Kidney tubule cell (primary cell): ENCODE data around the gene NR4A1.

Experiments
- DNase-seq: peaks from one replicate; pipeline ENCODE4 v3.0.0-alpha.2; 2018; ENCODE audit warnings: low spot score

NR4A1 gene

GRCh38 chr12:52050758-52051541 is at the start of gene NR4A1:
Gene NR4A1 (plus strand): TSS chr12:52051442. CDS start chr12:52054329, 2,887 bp downstream.
- DNase-seq: peak; percentile 89

GRCh38 chr12:52003016-52003550 is 48.2 kb upstream of the NR4A1 start:
- DNase-seq: no peak

GRCh38 chr12:52003591-52003990 is 47.7 kb upstream of the NR4A1 start:
- DNase-seq: no peak

GRCh38 chr12:52004042-52004648 is 47.1 kb upstream of the NR4A1 start:
- DNase-seq: peak; percentile 74

- no peak for DNase-seq
These were observed 45.9 kb upstream of the NR4A1 start for GRCh38 chr12:52005218-52005902.

GRCh38 chr12:52005903-52006703 is 45.1 kb upstream of the NR4A1 start:
- no peak for DNase-seq

GRCh38 chr12:52006726-52007157 is 44.5 kb upstream of the NR4A1 start, which contains the start of gene TAMALIN:
Gene TAMALIN (plus strand): TSS chr12:52006946. CDS start chr12:52007020, 74 bp downstream.
- DNase-seq: peak; percentile 40

- no peak for DNase-seq
These were observed 43.9 kb upstream of the NR4A1 start for GRCh38 chr12:52007158-52007921.

- no peak for DNase-seq
These were observed 43.2 kb upstream of the NR4A1 start for GRCh38 chr12:52007982-52008510.

- DNase-seq: no peak
These were observed 42.0 kb upstream of the NR4A1 start for GRCh38 chr12:52009081-52009751.

GRCh38 chr12:52010152-52010622 is 41.1 kb upstream of the NR4A1 start:
- no peak for DNase-seq

- DNase-seq: no peak
These were observed 40.3 kb upstream of the NR4A1 start for GRCh38 chr12:52010692-52011601.

- no peak for DNase-seq
These were observed 39.5 kb upstream of the NR4A1 start for GRCh38 chr12:52011602-52012214.

GRCh38 chr12:52013626-52014310 is 37.5 kb upstream of the NR4A1 start:
- DNase-seq: peak; percentile 33

GRCh38 chr12:52014567-52015530 is 36.4 kb upstream of the NR4A1 start:
- DNase-seq: no peak

- no peak for DNase-seq
These were observed 35.7 kb upstream of the NR4A1 start for GRCh38 chr12:52015532-52016041.
